NCI-H2107 treated with DMSO at 0.1 percent for 48 hours (cell line): ENCODE data around the gene AGER.
"Not testable (repeated sequence)": the region's sequence is repeated elsewhere in the genome, so short reads cannot be mapped to it uniquely, and the experiment has no call there.

Source experiments
- DNase-seq: peaks from one replicate; lab custom pipeline; 2025; ENCODE audit not compliant: unreplicated experiment; lab: John Stamatoyannopoulos, UW

AGER gene

GRCh38 chr6:32187725-32188380 is 3.8 kb upstream of the AGER start:
- DNase-seq, result not testable (repeated sequence)

- DNase-seq, result no peak
These were observed 3.1 kb upstream of the AGER start for GRCh38 chr6:32187009-32187709.

- not testable (repeated sequence) for DNase-seq
These were observed 2.2 kb upstream of the AGER start for GRCh38 chr6:32186151-32186840.

GRCh38 chr6:32185681-32186131 is 1.7 kb upstream of the AGER start:
- DNase-seq, result not testable (repeated sequence)

GRCh38 chr6:32183483-32184083 is 470 bp downstream of the AGER start:
- DNase-seq, result no peak

- no peak for DNase-seq
These were observed 1.0 kb downstream of the AGER start for GRCh38 chr6:32183030-32183429.

GRCh38 chr6:32182555-32182981 is 1.5 kb downstream of the AGER start:
- DNase-seq, result no peak

- no peak for DNase-seq
These were observed 2.0 kb downstream of the AGER start for GRCh38 chr6:32181915-32182529.

GRCh38 chr6:32181148-32181702 is 2.8 kb downstream of the AGER start:
- DNase-seq, result no peak

GRCh38 chr6:32179766-32180405 is 4.2 kb downstream of the AGER start:
- no peak for DNase-seq

GRCh38 chr6:32178547-32179440 is 5.3 kb downstream of the AGER start:
- no peak for DNase-seq

GRCh38 chr6:32177788-32178546 is 6.1 kb downstream of the AGER start, which contains the start of gene RNF5:
Gene RNF5, plus strand, starts transcription at chr6:32178405. Its CDS starts 107 bp downstream, at chr6:32178512.
- DNase-seq, result peak; percentile 96

- DNase-seq, result peak; percentile 45
These were observed 6.8 kb downstream of the AGER start for GRCh38 chr6:32177183-32177787.

GRCh38 chr6:32176476-32177182 is 7.4 kb downstream of the AGER start:
- DNase-seq, result no peak

- DNase-seq, result peak; percentile 69
These were observed 8.2 kb downstream of the AGER start, which contains the start of gene AGPAT1 for GRCh38 chr6:32175711-32176475. Gene AGPAT1, minus strand, starts transcription at chr6:32176084. Its CDS starts 4,588 bp downstream, at chr6:32171496.

- DNase-seq, result no peak
These were observed 8.7 kb downstream of the AGER start for GRCh38 chr6:32175322-32175710.

- no peak for DNase-seq
These were observed 9.6 kb downstream of the AGER start for GRCh38 chr6:32174416-32174815.
